ENCODE results near the gene RNF41. TPM values are rescaled to one million over a fixed set of nuclear protein-coding genes. Genes with fewer than 3 reads are reported as not detected.

RNF41 gene
- polyA plus RNA-seq, 1 of the 3 experiments (the other 2 are of a cell fraction) = 127 TPM

GRCh38 chr12:56244494-56244893, 22.8 kb upstream of the RNF41 start:
- Histone ChIP-seq H3K27ac (ENCODE audit: low read depth in 2 of 2, low read length in 1 of 2) (no peak overlapping the region), H4K20me1 (ENCODE audit: insufficient read depth) (peaks cover 13% of the 10 kb centered on the region; the same call in 1 of the 2 replicates), H3K27me3 (ENCODE audit: insufficient read depth) (no peaks in the 10 kb centered on the region), H3K4me3 (ENCODE audit: low read depth in 2 of 2, low read length in 1 of 2) (no peak overlapping the region), H3K4me2 (no peak overlapping the region), H3K9me3 (no peaks in the 10 kb centered on the region), H2AFZ (ENCODE audit: low read depth) (no peak overlapping the region), H3F3A (replicated peaks; ENCODE audit: insufficient read depth) (peaks cover 2% of the 10 kb centered on the region), H3K9ac (no peak overlapping the region), H3K4me1 (ENCODE audit: control insufficient read depth in 1 of 2, insufficient read depth in 2 of 2, low read depth in 1 of 2, low read length in 1 of 2) (no peaks in the 10 kb centered on the region), H3K36me3 (replicated peaks in 1 of 2; ENCODE audit: control insufficient read depth in 1 of 2, insufficient read depth in 2 of 2, low read length in 1 of 2) (peaks cover 42 to 91% of the 10 kb centered on the region in 2 experiments), H3K79me2 (ENCODE audit: insufficient read depth) (peaks cover 7% of the 10 kb centered on the region; the same call in 1 of the 2 replicates), H3K9me2 (no peaks in the 10 kb centered on the region)
- no peak for TF ChIP-seq MAX (IDR thresholded peaks at IDR 0.05; ENCODE audit: low read depth)
- TF ChIP-seq RAD21 (IDR thresholded peaks at IDR 0.05; ENCODE audit: low read length) = no peak
- no peak for TF ChIP-seq EZH2phosphoT487 (IDR thresholded peaks at IDR 0.05; ENCODE audit: borderline replicate concordance, low read depth)
- TF ChIP-seq TEAD4 (IDR thresholded peaks at IDR 0.05; ENCODE audit: borderline replicate concordance, insufficient read depth) = no peak
- no peak for TF ChIP-seq CTCF (IDR thresholded peaks at IDR 0.05)
- no peak for TF ChIP-seq MEF2A (IDR thresholded peaks at IDR 0.05; ENCODE audit: borderline replicate concordance, low read depth)
- no peak for TF ChIP-seq FOXM1 (IDR thresholded peaks at IDR 0.05; ENCODE audit: low read depth)
- no peak for TF ChIP-seq POLR2AphosphoS5 (IDR thresholded peaks at IDR 0.05; ENCODE audit: low read depth, low read length)
- TF ChIP-seq IRF3 (IDR thresholded peaks at IDR 0.05; ENCODE audit: low read depth, low read length) = no peak
- DNase-seq = no peak
- WGBS (ENCODE audit: low lambda C conversion rate) = 99% methylated on average over 9 of the region's 14 CpGs
- CTCF ChIA-PET = interaction anchor here (0.7 to 1.7 kb wide), 5 partner anchors 8 to 118 kb away, joined by 3 to 5 read pairs (median 3); partner anchors contain the start of gene SMARCC2
- POLR2A ChIA-PET = interaction anchor here (0.9 kb wide), 1 partner anchor 22 kb away, joined by 3 read pairs; the partner anchor contains the start of gene RNF41

GRCh38 chr12:56243731-56244181, 22.0 kb upstream of the RNF41 start:
- ChIA-PET POLR2A (no interaction called here), CTCF (interaction anchor here (0.7 to 1.7 kb wide), 5 partner anchors 9 to 117 kb away, joined by 3 to 5 read pairs (median 3); partner anchors contain the start of genes ANKRD52 and SMARCC2)
- H3K4me3 ChIP-seq (ENCODE audit: low read depth in 2 of 2, low read length in 1 of 2) = no peak overlapping the region
- no peak overlapping the region for H2AFZ ChIP-seq (ENCODE audit: low read depth)
- H3K4me2 ChIP-seq = no peak overlapping the region
- H3K9ac ChIP-seq = no peak overlapping the region
- TF ChIP-seq SIN3A (IDR thresholded peaks at IDR 0.05; ENCODE audit: borderline replicate concordance, low read depth, low read length) = no peak
- no peak for TF ChIP-seq NFIC (IDR thresholded peaks at IDR 0.05; ENCODE audit: borderline replicate concordance)
- TF ChIP-seq NRF1 (IDR thresholded peaks at IDR 0.05; ENCODE audit: low read depth, low read length) = no peak
- no peak for TF ChIP-seq EZH2phosphoT487 (IDR thresholded peaks at IDR 0.05; ENCODE audit: borderline replicate concordance, low read depth)
- TF ChIP-seq PBX3 (IDR thresholded peaks at IDR 0.05) = no peak
- H3K36me3 ChIP-seq (replicated peaks in 1 of 2; ENCODE audit: control insufficient read depth in 1 of 2, insufficient read depth in 2 of 2, low read length in 1 of 2) = peaks cover 36 to 91% of the 10 kb centered on the region in 2 experiments
- H3K9me3 ChIP-seq = no peaks in the 10 kb centered on the region
- H3K27me3 ChIP-seq (ENCODE audit: insufficient read depth) = no peaks in the 10 kb centered on the region
- 60% methylated on average over 3 of the region's 3 CpGs for WGBS (ENCODE audit: low lambda C conversion rate)
- no peaks in the 10 kb centered on the region for H3K9me2 ChIP-seq
- peak overlapping the region in 1 of 2 experiments; percentile 14; a peak in 1 of 4 replicates for H3K27ac ChIP-seq (ENCODE audit: low read depth in 2 of 2, low read length in 1 of 2)
- peak; percentile 69 for DNase-seq
- no peaks in the 10 kb centered on the region for H3K4me1 ChIP-seq (ENCODE audit: control insufficient read depth in 1 of 2, insufficient read depth in 2 of 2, low read depth in 1 of 2, low read length in 1 of 2)
- peaks cover 2% of the 10 kb centered on the region for H3F3A ChIP-seq (replicated peaks; ENCODE audit: insufficient read depth)
- H4K20me1 ChIP-seq (ENCODE audit: insufficient read depth) = peaks cover 13% of the 10 kb centered on the region; the same call in 1 of the 2 replicates
- peaks cover 7% of the 10 kb centered on the region; the same call in 1 of the 2 replicates for H3K79me2 ChIP-seq (ENCODE audit: insufficient read depth)
